HCT116 (cell line): ENCODE measurements around the gene AGAP1.

Experiments
- CEBPB ChIP-seq: IDR thresholded peaks from 2 replicates; pipeline ENCODE4 v1.6.1; 2012; ENCODE audit warnings: low read depth
- EGR1 ChIP-seq: IDR thresholded peaks from 2 replicates; pipeline ENCODE4 v1.6.1; 2012; ENCODE audit warnings: low read depth
- EZH2 ChIP-seq: fragments of 200-600 bp; sonication (generic); IDR thresholded peaks from 2 replicates; pipeline ENCODE4 v1.6.1; 2017; ENCODE audit warnings: antibody characterized with exemption, mixed run types
- EZH2phosphoT487 ChIP-seq: fragments of 200-600 bp; IDR thresholded peaks from 2 replicates; pipeline ENCODE4 v1.6.1; 2018; ENCODE audit warnings: antibody characterized with exemption, borderline replicate concordance
- POLR2A ChIP-seq: IDR thresholded peaks from 2 replicates; pipeline ENCODE4 v1.7.0; 2011; ENCODE audit warnings: borderline replicate concordance; ENCODE audit not compliant: insufficient read depth, insufficient read length; ENCODE audit errors: extremely low read depth
- POLR2AphosphoS5 ChIP-seq: IDR thresholded peaks from 2 replicates; pipeline ENCODE4 v1.6.1; 2011; ENCODE audit warnings: mild to moderate bottlenecking, low read depth, low read length, moderate library complexity
- RAD21 ChIP-seq: IDR thresholded peaks from 2 replicates; pipeline ENCODE4 v1.6.1; 2012; ENCODE audit warnings: low read depth, mild to moderate bottlenecking
- TCF7L2 ChIP-seq: IDR thresholded peaks from 2 replicates; pipeline ENCODE4 v1.7.0; 2011; ENCODE audit warnings: borderline replicate concordance, inconsistent platforms; ENCODE audit not compliant: insufficient read depth, insufficient read length; ENCODE audit errors: extremely low read depth
- ZFX ChIP-seq: fragments of 450-650 bp; IDR thresholded peaks from 2 replicates; pipeline ENCODE4 v1.6.1; 2017
- TF ChIP-seq, protein P1 (sequence below), 3 experiments: fragments of 200-600 bp in 1 of 3; sonication (generic) in 1 of 3; IDR thresholded peaks in 2 of 3; conservative IDR thresholded peaks in 1 of 3; 2 replicates each; pipeline ENCODE4 v1.5.1; 2012 to 2017; ENCODE audit warnings: low read depth in 2 of 3, low read length in 2 of 3, antibody characterized with exemption in 1 of 3, borderline replicate concordance in 1 of 3, control low read depth in 1 of 3, mild to moderate bottlenecking in 1 of 3, mixed read lengths in 1 of 3, mixed run types in 1 of 3, moderate library complexity in 1 of 3; ENCODE audit not compliant: insufficient read depth in 1 of 3
- TF ChIP-seq, protein P2 (sequence below): IDR thresholded peaks from 2 replicates; pipeline ENCODE4 v1.6.1; 2012
- TF ChIP-seq, protein P3 (sequence below): IDR thresholded peaks from 2 replicates; pipeline ENCODE4 v1.6.1; 2011; ENCODE audit warnings: mild to moderate bottlenecking, low read length, moderate library complexity; ENCODE audit not compliant: insufficient replicate concordance; ENCODE audit errors: extremely low read depth

DNA sequence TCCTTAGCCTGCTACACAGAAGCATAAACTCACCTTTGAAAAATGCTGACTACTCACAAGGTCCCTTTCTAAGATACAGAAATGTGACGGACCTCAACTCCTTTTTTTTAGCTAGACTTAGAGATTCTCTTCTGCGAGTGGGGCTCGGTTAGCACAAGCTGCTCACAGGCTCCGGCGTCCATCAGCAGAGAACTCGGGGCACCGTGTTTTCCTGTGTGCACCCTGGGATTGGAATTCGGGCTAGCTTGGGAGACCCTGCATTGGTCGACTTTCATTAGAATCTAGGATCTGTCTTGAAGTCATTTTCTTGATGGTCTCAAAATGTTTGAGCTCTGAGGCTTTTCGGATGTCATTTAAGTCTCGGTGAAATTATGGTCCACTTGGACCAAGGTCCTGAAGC lies 483.1 kb downstream of the AGAP1 start:
- TF ChIP-seq, protein P1, sequence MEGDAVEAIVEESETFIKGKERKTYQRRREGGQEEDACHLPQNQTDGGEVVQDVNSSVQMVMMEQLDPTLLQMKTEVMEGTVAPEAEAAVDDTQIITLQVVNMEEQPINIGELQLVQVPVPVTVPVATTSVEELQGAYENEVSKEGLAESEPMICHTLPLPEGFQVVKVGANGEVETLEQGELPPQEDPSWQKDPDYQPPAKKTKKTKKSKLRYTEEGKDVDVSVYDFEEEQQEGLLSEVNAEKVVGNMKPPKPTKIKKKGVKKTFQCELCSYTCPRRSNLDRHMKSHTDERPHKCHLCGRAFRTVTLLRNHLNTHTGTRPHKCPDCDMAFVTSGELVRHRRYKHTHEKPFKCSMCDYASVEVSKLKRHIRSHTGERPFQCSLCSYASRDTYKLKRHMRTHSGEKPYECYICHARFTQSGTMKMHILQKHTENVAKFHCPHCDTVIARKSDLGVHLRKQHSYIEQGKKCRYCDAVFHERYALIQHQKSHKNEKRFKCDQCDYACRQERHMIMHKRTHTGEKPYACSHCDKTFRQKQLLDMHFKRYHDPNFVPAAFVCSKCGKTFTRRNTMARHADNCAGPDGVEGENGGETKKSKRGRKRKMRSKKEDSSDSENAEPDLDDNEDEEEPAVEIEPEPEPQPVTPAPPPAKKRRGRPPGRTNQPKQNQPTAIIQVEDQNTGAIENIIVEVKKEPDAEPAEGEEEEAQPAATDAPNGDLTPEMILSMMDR (IDR thresholded peaks at IDR 0.05 in 2 of 3, conservative IDR thresholded peaks at IDR 0.05 in 1 of 3; ENCODE audit: borderline replicate concordance in 1 of 3, insufficient read depth in 1 of 3, low read depth in 2 of 3, low read length in 2 of 3), result no peak
- TF ChIP-seq RAD21, result no peak
- no peak for TF ChIP-seq TCF7L2
- TF ChIP-seq, protein P2, sequence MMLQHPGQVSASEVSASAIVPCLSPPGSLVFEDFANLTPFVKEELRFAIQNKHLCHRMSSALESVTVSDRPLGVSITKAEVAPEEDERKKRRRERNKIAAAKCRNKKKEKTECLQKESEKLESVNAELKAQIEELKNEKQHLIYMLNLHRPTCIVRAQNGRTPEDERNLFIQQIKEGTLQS, result no peak
- TF ChIP-seq POLR2AphosphoS5, result no peak
- no peak for TF ChIP-seq EZH2phosphoT487
- TF ChIP-seq CEBPB, result no peak
- TF ChIP-seq EGR1, result no peak
- TF ChIP-seq, protein P3, sequence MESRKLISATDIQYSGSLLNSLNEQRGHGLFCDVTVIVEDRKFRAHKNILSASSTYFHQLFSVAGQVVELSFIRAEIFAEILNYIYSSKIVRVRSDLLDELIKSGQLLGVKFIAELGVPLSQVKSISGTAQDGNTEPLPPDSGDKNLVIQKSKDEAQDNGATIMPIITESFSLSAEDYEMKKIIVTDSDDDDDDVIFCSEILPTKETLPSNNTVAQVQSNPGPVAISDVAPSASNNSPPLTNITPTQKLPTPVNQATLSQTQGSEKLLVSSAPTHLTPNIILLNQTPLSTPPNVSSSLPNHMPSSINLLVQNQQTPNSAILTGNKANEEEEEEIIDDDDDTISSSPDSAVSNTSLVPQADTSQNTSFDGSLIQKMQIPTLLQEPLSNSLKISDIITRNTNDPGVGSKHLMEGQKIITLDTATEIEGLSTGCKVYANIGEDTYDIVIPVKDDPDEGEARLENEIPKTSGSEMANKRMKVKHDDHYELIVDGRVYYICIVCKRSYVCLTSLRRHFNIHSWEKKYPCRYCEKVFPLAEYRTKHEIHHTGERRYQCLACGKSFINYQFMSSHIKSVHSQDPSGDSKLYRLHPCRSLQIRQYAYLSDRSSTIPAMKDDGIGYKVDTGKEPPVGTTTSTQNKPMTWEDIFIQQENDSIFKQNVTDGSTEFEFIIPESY, result no peak
- no peak for TF ChIP-seq POLR2A
- TF ChIP-seq EZH2, result no peak
- no peak for TF ChIP-seq ZFX
